Adipose tissue (tissue), 3 donors: Measurements from ENCODE around the gene AGBL1. TPM values are rescaled to one million over a fixed set of nuclear protein-coding genes. Genes with fewer than 3 reads are reported as not detected.

Source experiments
- H3K27ac ChIP-seq: one replicate; pipeline ENCODE4 v1.5.1; 2013; ENCODE audit warnings: low read depth, low read length
- WGBS, 3 donors: extraction: QIAGEN DNeasy Blood & Tissue Kit; methylation state at CpG; one replicate each; pipeline ENCODE4 v1.1.7; 2013; 5-methylcytosine and 5-hydroxymethylcytosine counted together
- polyA plus RNA-seq, 3 donors: library from polyadenylated mRNA; stranded (reverse); fragments of 200-250 nt; gene quantifications; one replicate each; pipeline ENCODE4 v1.2.3, GENCODE V29; 2013
- donor health status: healthy with polysubstance abuse.
- donor health status: Bipolar disorder and iron deficiency.
- donor health status: healthy.

AGBL1 gene
- polyA plus RNA-seq, 3 donors, result not detected

DNA sequence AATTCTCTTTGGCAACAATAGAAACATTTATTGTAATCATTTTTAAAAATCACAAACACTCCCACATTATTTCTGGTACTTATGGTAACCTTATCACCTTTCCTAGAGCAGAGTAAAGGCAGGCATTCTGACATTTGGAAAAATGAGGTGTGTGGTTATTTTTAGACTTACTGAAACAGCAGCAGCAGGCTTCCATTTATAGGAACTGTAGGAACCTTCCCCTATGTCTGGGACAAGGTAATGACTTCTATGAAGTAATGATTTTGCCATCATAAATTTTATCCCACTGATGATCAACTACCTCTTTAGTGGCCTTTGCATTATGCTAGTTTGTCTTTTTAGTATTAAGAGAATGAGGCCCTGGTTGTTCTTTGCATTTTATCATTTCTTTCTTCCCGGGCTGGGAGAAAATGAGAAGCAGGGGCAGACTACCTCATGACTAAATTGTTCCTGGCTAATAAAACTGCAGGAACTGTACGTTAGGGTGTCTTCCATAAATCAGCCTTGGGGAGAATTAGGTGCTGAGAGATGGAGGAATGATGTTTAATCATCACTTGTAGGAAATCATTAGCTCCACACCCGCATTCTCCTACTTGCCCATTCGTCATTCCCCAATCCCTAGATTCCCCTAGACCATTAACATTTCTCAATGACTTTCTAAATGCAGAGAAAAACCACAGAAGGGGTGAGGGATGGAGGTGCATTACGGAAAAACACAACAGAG is 680.3 kb downstream of the AGBL1 start:
- H3K27ac ChIP-seq, result no peak overlapping the region
- 48 to 73% (median 73%) methylated on average over 5 of the region's 5 CpGs for WGBS, 3 donors

GRCh38 chr15:86762874-86763273 is 683.2 kb downstream of the AGBL1 start:
- WGBS, 3 donors, result 57 to 69% (median 68%) methylated on average over 2 of the region's 2 CpGs
- H3K27ac ChIP-seq, result no peak overlapping the region

DNA sequence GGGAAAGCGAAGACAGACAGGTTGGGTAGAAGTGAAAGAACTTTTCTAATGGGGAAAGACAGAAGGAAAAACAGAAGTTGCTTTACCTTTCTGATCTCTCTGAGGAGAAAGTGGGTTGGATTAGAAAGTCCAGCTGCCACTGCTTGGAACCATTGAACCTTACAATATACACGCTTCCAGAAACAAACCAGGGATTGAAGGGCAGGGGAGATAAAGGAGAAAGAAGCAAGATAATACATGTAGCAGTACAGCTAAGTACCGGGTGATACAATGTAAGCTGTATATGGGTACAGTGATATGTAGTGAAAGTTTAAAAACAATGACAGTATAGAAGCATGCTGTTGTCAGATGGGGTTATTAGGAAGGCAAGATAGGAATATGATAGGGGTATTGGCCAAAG is 684.4 kb downstream of the AGBL1 start:
- WGBS, 3 donors, result 72 to 86% (median 79%) methylated on average over 3 of the region's 3 CpGs

GRCh38 chr15:86765281-86765680 is 685.6 kb downstream of the AGBL1 start:
- WGBS, 3 donors, result 66 to 77% (median 68%) methylated on average over 5 of the region's 5 CpGs
- no peak overlapping the region for H3K27ac ChIP-seq

More for the DNA sequence above, 684.4 kb downstream of the AGBL1 start:
- no peak overlapping the region for H3K27ac ChIP-seq

- no peak overlapping the region for H3K27ac ChIP-seq
- 48 to 54% (median 50%) methylated on average over 3 of the region's 3 CpGs for WGBS, 3 donors
Observed at GRCh38 chr15:86772369-86773059, 692.8 kb downstream of the AGBL1 start.

DNA sequence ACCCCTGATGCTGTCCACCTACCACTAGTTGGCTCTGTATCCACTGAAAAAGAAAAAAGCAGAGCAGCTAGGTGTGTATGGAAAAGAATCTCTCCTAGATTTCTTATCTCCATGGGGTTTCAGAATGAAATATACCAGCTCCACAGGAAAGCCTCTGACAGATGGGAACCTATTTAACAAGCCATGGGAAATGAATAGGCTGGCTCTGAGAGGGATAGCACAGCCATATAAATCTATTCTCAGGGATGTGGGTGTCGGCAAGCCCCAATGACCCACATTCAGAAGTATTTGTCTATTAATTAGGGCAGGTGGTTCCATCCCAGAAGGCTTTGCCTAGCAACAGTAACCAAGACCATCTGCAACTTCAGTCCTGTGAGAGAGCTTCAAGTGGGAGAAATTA is 694.1 kb downstream of the AGBL1 start:
- no peak overlapping the region for H3K27ac ChIP-seq
- WGBS, 3 donors, result 69 to 83% (median 82%) methylated on average over 1 of the region's 1 CpG

DNA sequence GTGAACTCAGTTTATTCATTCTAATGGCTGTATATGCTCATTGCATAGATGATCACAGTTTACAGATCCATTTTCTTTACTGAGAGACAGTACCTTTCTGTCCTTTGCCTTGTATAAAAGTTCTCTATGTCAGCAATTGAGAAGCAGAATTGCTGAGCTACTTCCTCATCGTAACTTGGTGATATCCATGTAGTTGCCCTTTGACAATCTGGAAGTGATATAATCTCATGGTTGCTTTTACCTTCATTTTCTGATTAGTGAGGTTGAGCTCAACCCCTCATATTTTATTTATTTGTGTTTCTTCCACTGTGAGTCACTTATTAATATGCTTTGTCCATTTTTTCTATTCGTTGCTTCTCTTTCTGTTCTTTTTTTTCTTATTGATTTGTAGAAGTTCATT is 696.5 kb downstream of the AGBL1 start:
- H3K27ac ChIP-seq, result no peak overlapping the region
- 70 to 86% (median 79%) methylated on average over 2 of the region's 2 CpGs for WGBS, 3 donors

GRCh38 chr15:86796521-86796920 is 716.9 kb downstream of the AGBL1 start:
- 96 to 97% (median 97%) methylated on average over 1 of the region's 1 CpG for WGBS, 3 donors
- H3K27ac ChIP-seq, result no peak overlapping the region

- no peak overlapping the region for H3K27ac ChIP-seq
- WGBS, 3 donors, result 48 to 72% (median 61%) methylated on average over 3 of the region's 3 CpGs
Observed at GRCh38 chr15:86797135-86797534, 717.5 kb downstream of the AGBL1 start.

DNA sequence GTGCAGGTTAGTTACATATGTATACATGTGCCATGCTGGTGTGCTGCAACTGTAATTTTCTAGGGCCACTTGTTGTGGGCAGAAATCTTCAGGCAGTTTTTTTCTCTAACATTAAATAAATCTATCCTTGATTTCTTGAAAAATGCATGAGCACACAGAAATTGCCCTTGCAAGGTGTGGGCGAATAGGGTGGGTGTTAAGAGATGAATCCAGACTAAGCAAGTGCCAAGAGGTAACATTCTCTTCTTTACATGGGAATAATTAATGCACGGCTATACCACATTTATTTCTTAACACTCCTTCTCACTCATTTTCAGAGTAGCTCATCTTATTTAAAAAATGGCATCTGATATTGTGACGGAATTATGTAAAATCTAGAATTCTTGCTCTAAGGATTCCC is 719.6 kb downstream of the AGBL1 start:
- no peak overlapping the region for H3K27ac ChIP-seq
- WGBS, 3 donors, result 74 to 95% (median 95%) methylated on average over 3 of the region's 3 CpGs

GRCh38 chr15:86802244-86802643 is 722.6 kb downstream of the AGBL1 start:
- no peak overlapping the region for H3K27ac ChIP-seq
- 83 to 91% (median 88%) methylated on average over 3 of the region's 3 CpGs for WGBS, 3 donors

DNA sequence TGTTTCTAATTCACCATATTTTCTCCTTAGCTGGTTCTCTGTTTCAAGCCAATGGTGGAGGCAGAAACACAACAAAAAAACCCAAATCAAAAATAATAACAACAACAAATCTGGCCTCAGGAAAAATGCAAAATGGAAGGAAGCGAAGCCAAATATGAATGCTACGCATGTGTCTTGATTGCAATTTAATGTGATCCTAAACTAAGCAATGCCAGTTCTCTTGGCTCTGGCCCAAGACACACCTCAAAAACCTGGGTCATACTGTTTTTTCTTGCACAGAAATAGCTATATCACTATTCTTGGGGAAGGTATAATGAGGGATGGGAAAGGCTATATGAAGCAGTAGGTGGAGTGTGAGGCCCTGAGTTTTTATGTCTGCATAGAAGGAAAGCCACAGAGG is 724.7 kb downstream of the AGBL1 start:
- H3K27ac ChIP-seq, result no peak overlapping the region
- WGBS, 3 donors, result 89 to 95% (median 94%) methylated on average over 2 of the region's 2 CpGs

- H3K27ac ChIP-seq, result no peak overlapping the region
Observed at GRCh38 chr15:86810329-86810728, 730.7 kb downstream of the AGBL1 start.

DNA sequence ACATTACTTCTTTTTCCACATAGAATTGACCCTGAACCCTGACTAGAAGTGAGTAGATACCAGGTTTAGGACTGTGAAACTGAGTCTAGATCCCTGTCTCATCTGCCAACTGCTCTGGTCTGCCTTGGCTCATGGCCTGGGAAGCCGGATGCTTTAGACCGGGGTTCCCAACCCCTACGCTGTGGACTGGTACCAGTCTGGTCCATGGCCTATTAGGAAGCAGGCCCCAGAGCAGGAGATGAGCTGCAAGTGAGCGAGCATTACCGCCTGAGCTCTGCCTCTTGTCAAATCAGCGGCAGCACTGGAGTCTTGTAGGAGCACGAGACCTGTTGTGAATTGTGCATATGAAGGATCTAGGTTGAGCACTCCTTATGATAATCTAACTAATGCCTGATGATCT is 734.2 kb downstream of the AGBL1 start:
- no peak overlapping the region for H3K27ac ChIP-seq
- WGBS, 3 donors, result 93 to 95% (median 94%) methylated on average over 7 of the region's 7 CpGs

GRCh38 chr15:86829245-86829644 is 749.6 kb downstream of the AGBL1 start:
- 63 to 83% (median 75%) methylated on average over 1 of the region's 1 CpG for WGBS, 3 donors
- H3K27ac ChIP-seq, result no peak overlapping the region

DNA sequence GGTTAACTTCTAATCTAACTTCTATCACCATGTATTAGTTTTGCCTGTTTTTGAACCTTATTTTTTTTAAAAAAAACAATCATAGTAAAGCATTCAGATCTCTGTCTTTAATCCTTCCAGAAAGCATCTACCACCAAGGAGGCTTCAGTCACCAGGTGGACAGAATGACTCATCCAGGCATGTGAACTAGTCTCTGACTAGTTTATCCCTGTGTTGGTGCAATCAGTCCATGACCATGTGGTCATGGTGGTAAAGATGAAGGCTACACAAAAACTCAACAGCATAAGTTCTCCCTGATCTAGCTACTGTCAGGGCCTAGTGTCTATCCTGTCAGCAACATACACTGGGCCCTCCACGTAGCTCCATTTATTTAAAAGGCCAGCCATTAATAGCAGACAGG is 750.6 kb downstream of the AGBL1 start:
- no peak overlapping the region for H3K27ac ChIP-seq
- 84 to 91% (median 87%) methylated on average over 1 of the region's 1 CpG for WGBS, 3 donors

- 50 to 75% (median 67%) methylated on average over 2 of the region's 2 CpGs for WGBS, 3 donors
- no peak overlapping the region for H3K27ac ChIP-seq
Observed at GRCh38 chr15:86833595-86833994, 753.9 kb downstream of the AGBL1 start.

GRCh38 chr15:86834115-86834863 is 754.6 kb downstream of the AGBL1 start:
- H3K27ac ChIP-seq, result no peak overlapping the region
- 73 to 88% (median 87%) methylated on average over 7 of the region's 7 CpGs for WGBS, 3 donors

DNA sequence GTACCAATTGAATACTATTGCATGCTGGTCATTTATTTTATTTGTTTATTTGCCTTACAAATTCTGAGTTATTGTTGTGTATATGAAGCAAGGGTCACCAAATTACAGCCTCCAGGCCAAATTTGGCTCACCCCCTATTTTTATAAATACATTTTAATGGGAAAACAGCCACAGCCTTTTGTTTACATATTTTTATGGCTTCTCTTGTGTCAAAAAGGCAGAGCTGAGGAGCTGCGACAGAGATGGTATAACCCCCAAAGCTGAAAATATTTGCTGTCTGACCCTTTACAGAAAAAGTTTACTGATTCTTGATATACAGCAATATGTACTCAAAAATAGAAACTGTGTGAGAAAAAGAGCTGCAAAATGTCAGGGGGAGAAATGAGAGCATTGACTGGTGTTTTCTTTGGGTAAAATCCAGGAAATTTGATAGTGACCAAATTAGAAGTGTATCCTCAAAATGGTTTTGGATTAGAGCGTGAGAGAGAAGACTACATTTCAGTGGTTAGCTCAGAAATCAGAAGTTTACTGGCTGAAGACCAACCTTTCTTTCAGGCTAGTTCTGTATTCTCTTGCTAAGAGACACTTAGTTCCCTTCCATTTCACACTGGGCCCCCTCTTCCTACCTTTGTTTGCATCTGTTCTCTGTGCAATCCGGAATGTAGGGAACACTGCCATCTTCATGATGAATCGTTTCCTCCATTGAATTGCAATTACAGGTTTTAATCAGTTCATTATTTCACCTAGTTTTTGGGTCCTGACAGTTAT is 757.8 kb downstream of the AGBL1 start:
- WGBS, 3 donors, result 32 to 36% (median 36%) methylated on average over 4 of the region's 4 CpGs
- H3K27ac ChIP-seq, result no peak overlapping the region
